Measurements from ENCODE around the gene NCAPH2. TPM values are rescaled to one million over a fixed set of nuclear protein-coding genes. Genes with fewer than 3 reads are reported as not detected.

The NCAPH2 gene
- total RNA-seq, 4 donors from 2014 or later = 34.8 to 45.0 (median 42.1) TPM

- Histone ChIP-seq H3K9me3 (no peaks in the 10 kb centered on the region), H3K4me3 (peak overlapping the region in 1 of 2 donors; percentile 63), H3K36me3 (peaks cover 0 to 12% of the 10 kb centered on the region in 2 donors), H3K4me1 (peaks cover 0 to 87% (median 39%) of the 10 kb centered on the region in 3 donors), H3K27me3 (peaks cover 41% of the 10 kb centered on the region), H3K27ac (peak overlapping the region in 2 of 4 donors; percentile 85 to 90)
- TF ChIP-seq POLR2A (IDR thresholded peaks at IDR 0.05) = no peak
- no peak for TF ChIP-seq EP300 (IDR thresholded peaks at IDR 0.05)
- TF ChIP-seq, protein P1, sequence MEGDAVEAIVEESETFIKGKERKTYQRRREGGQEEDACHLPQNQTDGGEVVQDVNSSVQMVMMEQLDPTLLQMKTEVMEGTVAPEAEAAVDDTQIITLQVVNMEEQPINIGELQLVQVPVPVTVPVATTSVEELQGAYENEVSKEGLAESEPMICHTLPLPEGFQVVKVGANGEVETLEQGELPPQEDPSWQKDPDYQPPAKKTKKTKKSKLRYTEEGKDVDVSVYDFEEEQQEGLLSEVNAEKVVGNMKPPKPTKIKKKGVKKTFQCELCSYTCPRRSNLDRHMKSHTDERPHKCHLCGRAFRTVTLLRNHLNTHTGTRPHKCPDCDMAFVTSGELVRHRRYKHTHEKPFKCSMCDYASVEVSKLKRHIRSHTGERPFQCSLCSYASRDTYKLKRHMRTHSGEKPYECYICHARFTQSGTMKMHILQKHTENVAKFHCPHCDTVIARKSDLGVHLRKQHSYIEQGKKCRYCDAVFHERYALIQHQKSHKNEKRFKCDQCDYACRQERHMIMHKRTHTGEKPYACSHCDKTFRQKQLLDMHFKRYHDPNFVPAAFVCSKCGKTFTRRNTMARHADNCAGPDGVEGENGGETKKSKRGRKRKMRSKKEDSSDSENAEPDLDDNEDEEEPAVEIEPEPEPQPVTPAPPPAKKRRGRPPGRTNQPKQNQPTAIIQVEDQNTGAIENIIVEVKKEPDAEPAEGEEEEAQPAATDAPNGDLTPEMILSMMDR (IDR thresholded peaks at IDR 0.05) = no peak
- TF ChIP-seq POLR2AphosphoS5 (IDR thresholded peaks at IDR 0.05) = no peak
- 84 to 93% methylated on average over 3 to 8 of the region's 18 CpGs for WGBS, 2 donors (ENCODE audit: low coverage in 1 of 2)
- ATAC-seq = no peak
Measured at GRCh38 chr22:50527921-50528681, 20.1 kb downstream of the NCAPH2 start.

DNA sequence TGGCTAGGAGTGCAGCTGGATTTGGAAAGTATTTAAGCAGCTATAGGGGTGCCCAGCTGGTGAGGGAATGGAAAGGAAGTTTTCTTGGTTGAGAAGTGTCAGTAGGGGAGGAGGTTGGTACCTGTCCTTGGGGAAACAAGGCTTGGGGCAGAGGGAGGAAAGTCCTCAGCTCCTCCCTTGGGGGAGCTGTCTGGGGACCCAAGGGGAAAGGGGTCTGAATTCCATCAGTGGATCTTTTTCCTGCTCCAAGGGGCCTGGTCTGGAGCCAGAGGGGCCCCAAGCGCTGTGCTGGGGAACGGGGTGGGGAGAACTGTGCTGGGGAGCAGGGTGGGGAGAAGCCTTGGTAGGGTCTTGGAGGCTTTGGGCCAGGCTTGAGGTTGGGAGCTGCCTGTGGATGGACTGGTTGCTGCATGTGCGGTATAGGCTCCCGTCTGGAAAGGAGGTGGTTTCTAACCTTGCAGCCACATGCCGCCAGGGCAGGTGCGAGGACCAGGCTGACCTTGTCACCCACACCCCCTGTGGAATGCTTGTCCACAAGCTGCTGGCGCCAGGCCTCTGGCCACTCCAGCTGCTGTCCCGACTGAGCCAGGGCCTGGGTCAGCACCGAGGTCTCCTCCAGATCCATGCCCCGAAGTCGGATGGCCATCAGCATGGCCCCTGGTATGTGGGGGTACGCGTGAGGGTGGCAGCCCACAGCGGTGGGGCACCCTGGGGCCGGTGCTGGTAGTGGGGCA lies 20.8 kb downstream of the NCAPH2 start:
- H3K4me1 ChIP-seq = peaks cover 0 to 82% (median 39%) of the 10 kb centered on the region in 3 donors
- peak overlapping the region in 3 of 4 donors; percentile 85 to 90 (median 88) for H3K27ac ChIP-seq
- TF ChIP-seq POLR2A (IDR thresholded peaks at IDR 0.05) = no peak
- H3K27me3 ChIP-seq = peaks cover 49% of the 10 kb centered on the region
- H3K9me3 ChIP-seq = no peaks in the 10 kb centered on the region
- peaks cover 0 to 4% of the 10 kb centered on the region in 2 donors for H3K36me3 ChIP-seq
- peak overlapping the region in 1 of 2 donors; percentile 63 for H3K4me3 ChIP-seq
- WGBS, 2 donors (ENCODE audit: low coverage in 1 of 2) = 30 to 69% methylated on average over 2 to 4 of the region's 15 CpGs
- ATAC-seq = no peak

DNA sequence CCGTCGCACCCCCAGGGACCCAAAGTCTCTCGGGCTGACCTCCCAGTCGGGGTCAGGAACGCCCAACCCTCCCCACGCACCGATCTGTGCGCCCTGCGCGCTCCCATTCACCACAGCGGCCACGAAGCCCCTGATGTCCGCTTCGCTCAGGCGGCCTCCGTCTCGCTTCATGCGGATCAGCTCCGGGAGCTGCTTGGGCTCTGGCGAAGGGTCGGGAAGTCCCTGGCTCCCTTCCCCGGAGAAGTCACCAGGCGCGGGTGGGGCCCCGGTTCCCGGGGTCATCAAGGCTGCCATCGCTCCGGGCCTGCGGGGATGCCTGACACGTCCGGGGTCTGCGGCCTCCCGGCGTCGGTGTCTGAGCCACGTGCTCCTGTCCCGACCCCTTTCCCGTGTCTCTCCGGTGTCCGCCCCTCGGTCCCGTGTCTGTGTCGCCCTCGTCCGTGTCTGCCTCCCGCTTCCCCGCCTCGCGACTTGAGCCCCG lies 21.4 kb downstream of the NCAPH2 start:
- TF ChIP-seq POLR2A (IDR thresholded peaks at IDR 0.05) (no peak), POLR2AphosphoS5 (IDR thresholded peaks at IDR 0.05) (no peak), EP300 (IDR thresholded peaks at IDR 0.05) (no peak)
- TF ChIP-seq, protein P1 (IDR thresholded peaks at IDR 0.05) = no peak
- Histone ChIP-seq H3K4me3 (peak overlapping the region; percentile 35 to 63), H3K36me3 (no peaks in the 10 kb centered on the region), H3K4me1 (peaks cover 0 to 76% (median 34%) of the 10 kb centered on the region in 3 donors), H3K27me3 (peaks cover 55% of the 10 kb centered on the region), H3K9me3 (no peaks in the 10 kb centered on the region), H3K27ac (peak overlapping the region; percentile 25 to 90 (median 86))
- ATAC-seq = no peak
- no CpG with 5 or more reads among the region's 50 CpGs for WGBS, 2 donors (ENCODE audit: low coverage in 1 of 2)

- H3K4me3 ChIP-seq = peak within 1 kb of the TSS; percentile 35 to 63
- peak within 1 kb of the TSS; percentile 25 to 90 (median 86) for H3K27ac ChIP-seq
- peaks cover 61% of the 10 kb centered on the region for H3K27me3 ChIP-seq
- H3K36me3 ChIP-seq = no peaks in the 10 kb centered on the region
- TF ChIP-seq POLR2A (IDR thresholded peaks at IDR 0.05) (peak; percentile 63), POLR2AphosphoS5 (IDR thresholded peaks at IDR 0.05) (peak; percentile 66)
- TF ChIP-seq, protein P1 (IDR thresholded peaks at IDR 0.05) = no peak
- peaks cover 0 to 70% (median 30%) of the 10 kb centered on the region in 3 donors for H3K4me1 ChIP-seq
- peak; percentile 56 for ATAC-seq
- no CpG with 5 or more reads among the region's 92 CpGs for WGBS, 2 donors (ENCODE audit: low coverage in 1 of 2)
- H3K9me3 ChIP-seq = no peaks in the 10 kb centered on the region
Measured at GRCh38 chr22:50529897-50530579, 22.0 kb downstream of the NCAPH2 start, which contains the start of gene TYMP. Gene TYMP (minus strand): TSS chr22:50530012. CDS start chr22:50529709, 303 bp downstream.

GRCh38 chr22:50530580-50530876 lies 22.5 kb downstream of the NCAPH2 start:
- H3K27ac ChIP-seq = peak overlapping the region; percentile 1 to 90 (median 86)
- H3K27me3 ChIP-seq = peaks cover 66% of the 10 kb centered on the region
- no CpG with 5 or more reads among the region's 21 CpGs for WGBS, 2 donors (ENCODE audit: low coverage in 1 of 2)
- no peak for ATAC-seq
- H3K4me3 ChIP-seq = peak overlapping the region; percentile 35 to 63
- H3K9me3 ChIP-seq = no peaks in the 10 kb centered on the region
- H3K36me3 ChIP-seq = no peaks in the 10 kb centered on the region
- peaks cover 0 to 69% (median 30%) of the 10 kb centered on the region in 3 donors for H3K4me1 ChIP-seq
- TF ChIP-seq POLR2AphosphoS5 (IDR thresholded peaks at IDR 0.05) = no peak
- TF ChIP-seq, protein P1 (IDR thresholded peaks at IDR 0.05) = no peak
- no peak for TF ChIP-seq EP300 (IDR thresholded peaks at IDR 0.05)
- no peak for TF ChIP-seq POLR2A (IDR thresholded peaks at IDR 0.05)

All from gastroesophageal sphincter (tissue), 4 donors.